ENCODE measurements around the gene SNPH.

SNPH gene

DNA sequence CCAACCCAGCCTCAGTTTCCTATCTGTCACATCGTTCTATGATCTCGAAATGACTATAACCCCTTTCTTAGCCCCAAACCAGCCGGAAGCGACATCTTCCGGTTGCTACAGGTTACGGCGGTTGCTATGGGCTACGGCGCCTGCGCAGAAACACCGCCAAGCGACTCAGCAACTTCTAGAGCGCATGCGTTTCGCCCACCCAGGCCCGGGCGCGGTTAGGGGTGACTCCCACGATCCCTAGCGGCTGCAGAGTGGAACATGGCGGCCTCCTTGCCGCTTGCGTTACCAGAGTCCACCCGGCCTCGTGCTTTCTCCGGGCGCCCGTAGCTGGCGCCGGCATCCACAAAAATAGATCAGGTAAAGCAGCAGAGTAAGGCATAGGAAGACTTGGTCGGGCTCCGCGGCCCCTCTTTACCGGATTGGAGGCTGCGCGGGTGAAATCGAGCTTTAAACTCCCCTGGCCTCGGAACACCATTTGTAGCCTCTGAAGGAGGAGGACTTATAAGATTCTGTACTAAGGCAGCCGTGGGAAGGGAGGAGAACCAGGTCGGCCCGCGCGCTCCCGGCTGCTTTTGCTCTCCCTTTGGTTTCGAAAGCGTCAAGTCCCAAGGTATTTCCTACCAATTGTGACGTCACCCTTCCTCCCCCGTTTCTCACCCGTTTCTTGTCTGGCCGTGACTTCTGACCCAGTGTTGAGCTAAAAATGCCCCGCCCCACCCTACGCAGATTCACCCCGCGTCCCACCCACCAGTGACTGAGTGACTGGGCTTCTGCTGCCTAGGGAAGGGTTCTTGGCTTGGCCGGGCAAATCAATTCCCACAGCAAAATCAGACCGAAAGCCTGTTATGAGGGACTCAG is 59.3 kb downstream of the SNPH start:
- DNase-seq: peak; percentile 98

DNA sequence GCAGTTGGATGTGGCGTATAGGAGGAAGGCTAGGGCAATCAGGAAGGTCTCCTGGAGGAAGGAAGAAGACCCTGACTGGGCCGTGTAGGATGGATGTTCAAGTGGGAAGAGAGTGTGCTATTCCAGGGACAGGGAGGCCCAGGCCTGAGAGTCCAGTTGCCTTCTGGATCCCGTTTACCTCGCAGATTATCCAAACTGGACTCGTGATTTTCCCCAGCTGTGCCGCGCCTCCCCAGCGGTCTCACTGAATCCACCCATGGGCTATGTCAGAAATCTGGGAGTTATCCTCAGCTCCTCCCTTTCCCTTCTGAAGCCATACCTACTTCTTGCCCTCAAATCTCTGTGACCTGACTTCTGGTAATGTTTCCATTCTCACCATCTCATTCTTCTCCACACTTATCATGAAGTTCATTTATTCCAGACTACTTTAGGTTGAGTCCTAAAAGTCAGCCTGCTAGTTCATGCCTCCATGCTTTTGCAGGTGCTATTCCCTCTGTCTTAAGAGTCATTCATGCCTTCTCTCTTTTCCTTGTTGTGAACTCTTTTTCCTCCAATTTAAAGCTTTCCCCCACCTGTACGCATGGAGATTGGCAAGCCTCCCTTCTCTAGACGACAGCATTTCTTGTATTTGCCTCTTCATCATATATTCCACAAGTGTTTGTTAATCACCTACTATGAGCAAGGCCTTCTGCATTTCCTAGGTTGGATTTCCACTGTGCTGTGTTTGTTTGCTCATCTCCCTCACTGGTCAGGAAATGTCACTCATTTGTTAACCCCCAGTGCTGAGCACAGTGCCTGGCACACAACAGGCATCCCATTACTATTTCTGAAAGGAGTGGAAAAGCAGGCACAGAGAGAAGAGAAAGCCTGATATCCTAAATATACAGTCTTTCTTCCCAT is 60.2 kb downstream of the SNPH start:
- DNase-seq: no peak

DNA sequence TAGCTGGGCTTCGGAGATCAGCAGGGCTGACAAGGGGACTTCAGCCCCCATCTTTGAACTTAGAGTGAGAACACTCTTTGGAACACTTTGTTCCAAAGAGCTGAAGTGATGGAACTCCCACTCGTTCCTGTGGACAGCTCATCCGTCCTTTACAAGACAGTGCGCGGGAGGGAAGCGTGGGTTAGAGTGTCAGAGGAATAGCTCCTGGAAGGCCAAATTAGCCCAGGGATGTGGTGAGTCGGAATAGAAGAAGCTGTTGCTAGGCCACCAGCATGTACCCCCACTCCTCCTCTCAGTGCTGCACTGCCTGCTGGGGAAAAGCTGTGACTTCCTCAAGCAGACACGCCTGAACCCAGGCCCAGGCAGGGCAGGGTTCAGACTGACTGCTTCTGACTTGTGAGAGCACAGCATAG is 61.2 kb downstream of the SNPH start:
- no peak for DNase-seq

DNA sequence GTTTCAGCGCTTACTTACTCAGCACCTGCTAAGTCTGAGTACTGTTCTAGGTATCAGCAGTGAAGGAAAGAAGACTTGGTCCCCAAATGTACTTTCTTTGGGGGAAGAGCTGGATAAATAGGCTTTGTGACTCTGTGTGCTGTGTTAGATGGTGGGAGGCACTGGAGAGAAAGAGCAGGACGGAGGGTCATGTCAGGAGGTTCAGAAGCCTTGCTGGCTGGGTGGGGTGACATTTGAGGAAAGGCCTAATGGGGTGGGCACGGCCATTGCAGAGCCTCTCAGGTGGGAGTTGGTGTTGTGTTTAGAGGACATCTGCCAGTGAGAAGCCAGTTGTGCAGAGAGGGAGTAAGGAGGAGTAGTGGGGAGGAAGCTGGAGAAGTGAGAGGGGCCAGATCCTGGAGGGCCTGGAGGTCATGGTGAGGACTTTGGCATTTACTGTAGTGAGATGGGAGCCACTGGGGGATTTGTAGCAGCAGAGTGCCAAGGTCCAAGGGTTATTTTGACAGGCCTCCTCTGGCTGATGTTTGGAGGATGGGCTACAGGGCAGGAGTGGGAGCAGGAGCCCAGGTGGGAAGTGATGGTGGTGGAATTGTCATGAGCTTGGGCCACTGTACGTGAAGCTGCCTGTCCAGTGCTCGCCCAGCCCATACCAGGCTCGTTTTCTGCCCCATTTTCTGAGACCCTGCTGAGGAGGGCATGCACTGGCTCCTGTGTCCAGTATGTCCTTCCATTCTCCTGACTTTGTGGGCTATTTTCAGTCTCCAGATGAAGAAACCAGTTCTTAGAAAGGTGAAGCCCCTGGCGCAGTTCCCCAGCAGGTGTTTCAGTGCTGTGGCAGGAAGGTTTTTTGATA is 62.0 kb downstream of the SNPH start:
- no peak for DNase-seq

DNA sequence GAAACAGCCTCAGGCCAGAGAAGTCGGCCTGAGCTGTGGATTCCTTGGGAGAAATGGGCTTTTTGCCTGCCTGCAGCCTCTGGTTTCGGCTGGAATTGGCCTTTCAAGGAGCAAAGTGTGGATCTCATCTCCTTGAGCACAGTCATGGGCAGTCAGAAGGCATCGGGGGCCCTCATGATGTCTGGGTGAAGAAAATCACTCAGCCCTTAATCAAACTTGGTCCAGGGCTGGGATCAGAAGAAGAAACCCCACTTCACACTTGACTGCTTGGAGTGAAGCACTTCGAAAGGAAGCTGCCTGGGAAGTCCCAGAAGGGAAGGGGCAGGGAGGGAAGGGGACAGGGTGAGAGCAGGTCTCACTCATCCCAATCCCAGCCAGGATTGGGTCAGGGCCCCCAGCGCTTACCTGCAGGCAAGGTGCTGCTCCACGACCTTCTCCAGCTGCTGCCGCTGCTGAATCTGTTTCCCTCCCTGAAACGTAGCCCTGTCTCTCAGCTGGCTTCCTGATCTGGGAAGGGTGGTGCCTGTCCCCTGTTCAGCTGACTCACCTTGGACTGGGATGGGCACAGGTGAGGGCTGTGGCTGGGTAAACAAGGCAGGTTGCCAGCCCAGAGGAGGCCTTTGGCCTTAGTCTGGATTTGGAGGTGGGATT is 62.7 kb downstream of the SNPH start, which contains the start of gene SDCBP2:
TSS of gene SDCBP2 (minus strand) at position 460 of the 651 bp plus-strand sequence. CDS start 8,723 bp downstream, outside the sequence.
- DNase-seq: no peak

DNA sequence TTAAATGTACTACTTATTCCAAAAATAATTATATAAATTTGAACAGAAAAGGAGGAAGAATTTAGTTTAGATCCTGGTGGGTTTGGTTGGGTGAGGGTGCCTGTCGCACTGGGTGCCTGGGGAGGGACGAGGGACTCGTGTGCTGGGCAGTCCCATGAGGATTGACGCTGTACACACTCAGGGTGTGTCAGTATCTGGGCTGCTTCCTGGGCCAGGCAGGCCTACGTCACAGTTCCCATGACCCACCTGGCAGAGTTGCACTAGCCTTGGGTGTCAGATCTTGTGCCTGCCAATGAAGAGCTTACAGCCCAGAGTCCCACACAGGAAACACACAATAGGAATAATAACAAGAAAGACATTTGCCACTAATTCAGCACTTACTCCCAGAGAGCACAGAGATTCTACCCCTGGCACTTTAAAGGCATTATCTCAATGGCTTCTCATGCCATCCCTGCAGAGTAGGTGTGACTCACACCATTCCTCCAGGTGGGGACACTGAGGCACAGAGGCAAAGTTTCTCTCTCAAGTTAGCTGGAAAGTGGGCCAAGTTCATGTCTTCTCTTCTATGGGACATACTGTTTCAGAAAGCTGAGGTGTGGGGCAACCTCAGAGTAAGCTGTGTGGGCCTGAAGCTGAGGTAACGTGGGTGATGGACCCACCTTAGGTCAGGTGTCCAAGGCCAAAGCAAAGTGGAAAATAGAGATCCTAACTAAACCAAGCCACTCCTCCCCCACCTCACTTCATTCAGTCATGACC is 64.2 kb downstream of the SNPH start:
- no peak for DNase-seq

DNA sequence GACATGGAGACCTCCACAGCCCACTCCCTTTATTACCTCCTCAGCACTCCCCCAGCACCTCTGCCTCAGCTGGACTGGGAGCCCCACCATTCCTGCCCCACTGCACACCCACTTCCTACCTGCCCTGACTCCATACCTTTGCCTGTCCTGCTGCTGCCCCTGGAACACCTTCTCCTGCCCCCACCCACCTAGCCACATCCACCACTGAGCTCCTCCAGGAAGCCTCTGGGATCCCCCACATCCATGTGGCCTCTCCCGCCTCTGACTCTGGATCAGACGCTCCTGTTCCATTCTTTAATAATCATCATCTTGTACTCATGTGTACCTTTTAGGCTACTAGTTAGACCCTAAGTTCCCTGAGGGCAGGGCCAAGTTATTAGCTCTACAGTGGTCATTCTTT is 65.0 kb downstream of the SNPH start:
- no peak for DNase-seq

DNA sequence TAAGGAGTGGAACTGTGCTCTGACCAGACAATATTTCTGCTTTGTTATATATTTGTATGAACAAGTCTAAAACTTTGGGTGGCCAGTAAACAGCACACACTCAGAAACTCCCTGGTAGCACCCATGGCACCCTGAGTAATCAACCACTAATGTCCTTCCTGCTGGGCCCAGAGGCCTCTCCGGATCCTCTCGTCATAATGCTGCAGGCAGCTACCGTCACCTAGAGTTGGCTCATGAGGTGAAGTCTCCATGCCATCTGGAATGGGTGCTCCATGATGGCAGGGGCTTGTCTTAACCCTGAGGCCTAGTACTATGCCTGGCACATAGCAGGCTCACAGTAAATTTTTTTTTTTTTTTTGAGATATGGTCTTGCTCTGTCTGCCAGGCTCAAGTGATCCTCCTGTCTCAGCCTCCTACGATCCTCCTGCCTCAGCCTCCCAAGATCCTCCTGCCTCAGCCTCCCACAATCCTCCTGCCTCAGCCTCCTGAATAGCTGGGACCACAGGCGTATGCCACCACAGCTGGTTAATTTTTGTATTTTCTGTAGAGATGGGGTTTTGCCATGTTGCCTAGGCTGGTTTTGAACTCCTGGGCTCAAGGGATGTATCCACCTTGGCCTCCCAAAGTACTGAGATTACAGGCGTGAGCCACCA is 65.8 kb downstream of the SNPH start:
- DNase-seq: no peak

DNA sequence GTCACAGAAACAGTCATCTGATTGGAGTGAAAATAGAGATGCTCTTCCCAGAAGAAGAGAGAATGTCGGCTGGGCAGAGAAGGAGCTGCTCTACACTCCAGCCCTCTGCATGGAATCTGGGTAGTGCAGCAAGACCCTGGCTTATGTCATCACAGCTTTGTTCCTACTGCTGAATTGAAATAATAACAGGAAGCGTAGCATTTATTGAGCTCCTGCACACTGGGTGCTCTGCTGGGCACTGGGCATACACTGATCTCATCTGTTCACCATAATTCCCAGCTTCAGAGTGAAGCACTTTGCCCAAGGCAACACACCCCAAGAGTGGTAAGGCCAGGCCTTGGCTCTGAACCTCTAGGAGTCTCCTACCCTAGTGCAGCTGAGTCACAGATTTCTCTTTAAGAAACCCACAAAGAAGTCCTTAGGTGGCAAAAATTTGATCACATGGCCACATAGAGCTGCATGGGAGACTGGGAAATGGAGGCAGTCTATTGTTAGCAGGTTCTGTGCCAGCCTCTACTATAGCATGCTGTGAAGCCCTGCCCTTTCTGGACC is 66.7 kb downstream of the SNPH start:
- no peak for DNase-seq

DNA sequence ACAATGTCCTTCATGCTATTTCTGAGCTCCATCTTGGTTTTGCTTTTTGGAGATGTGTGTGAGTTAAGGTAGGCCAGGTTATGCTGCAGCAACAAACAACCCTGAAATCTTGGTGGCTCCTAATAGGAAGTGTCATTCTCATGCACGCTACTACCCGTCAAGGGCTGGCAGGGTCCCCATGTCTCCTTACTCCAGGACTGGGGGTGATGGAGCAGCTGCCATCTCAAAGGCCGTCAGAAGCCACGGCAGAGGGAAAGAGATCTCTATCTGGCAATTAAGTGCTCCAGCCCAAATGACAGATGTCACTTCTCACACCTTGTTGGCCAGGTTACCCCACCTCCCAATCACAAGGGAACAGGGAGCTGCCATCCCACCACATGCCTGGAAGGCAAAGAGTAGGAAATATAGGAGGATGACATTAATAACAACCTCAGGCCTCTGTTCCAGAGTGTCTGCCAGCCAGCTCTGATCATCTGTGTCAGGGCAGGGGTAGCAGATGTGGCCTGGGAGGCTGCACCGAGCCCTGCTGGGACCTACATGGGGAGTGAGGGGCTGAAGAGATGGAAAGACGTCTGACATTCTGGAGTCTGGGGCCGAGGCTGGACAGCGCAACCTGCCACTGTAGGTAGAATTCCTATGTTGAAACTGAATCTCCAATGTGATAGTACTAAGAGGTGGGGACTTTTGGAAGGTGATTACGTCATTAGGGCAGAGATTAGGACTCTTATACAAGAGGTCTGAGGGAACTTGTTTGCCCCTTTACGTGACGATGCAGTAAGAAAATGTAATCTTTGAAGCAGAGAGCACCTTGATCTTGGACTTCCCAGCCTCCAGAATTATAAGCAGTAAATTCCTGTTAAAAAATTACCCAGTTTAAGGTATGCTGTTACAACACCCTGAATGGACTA is 67.6 kb downstream of the SNPH start:
- DNase-seq: no peak

DNA sequence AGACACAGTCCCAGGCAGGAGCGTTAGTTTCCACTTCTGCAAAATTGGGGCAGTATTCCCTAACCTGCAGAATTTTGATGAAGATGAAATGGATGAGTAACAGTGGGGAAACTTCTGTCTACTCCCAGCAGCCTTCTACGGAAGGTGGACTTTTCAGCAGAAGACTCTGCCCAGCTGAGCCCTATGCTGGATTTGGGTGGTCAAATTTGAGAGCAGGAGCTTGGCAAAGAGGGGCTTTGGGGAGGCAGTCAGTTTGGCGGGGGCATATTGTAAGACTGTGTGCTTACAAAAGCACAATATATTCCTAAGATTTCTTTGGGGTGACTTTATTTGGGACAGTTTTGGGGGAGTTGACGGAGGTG is 68.3 kb downstream of the SNPH start:
- DNase-seq: no peak

DNA sequence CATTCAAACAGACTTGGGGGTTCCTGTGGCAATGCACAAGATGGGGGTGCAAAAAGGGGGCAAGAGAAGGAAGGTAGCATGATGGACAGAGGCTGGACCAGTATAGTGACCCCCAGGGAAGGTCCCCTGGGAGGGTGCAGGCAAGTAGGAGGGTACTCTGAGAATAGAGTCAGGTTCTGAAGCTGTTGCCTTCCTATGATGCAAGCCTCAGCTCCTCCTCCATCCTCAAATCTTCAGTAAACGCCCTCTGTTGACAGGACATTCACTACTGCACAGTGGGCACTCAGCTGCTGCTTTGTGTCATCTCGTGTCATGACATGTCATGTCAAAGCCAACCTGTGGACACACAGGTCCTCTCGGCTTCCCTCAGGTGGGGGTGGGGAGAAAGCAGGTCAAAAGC is 68.7 kb downstream of the SNPH start:
- no peak for DNase-seq

DNA sequence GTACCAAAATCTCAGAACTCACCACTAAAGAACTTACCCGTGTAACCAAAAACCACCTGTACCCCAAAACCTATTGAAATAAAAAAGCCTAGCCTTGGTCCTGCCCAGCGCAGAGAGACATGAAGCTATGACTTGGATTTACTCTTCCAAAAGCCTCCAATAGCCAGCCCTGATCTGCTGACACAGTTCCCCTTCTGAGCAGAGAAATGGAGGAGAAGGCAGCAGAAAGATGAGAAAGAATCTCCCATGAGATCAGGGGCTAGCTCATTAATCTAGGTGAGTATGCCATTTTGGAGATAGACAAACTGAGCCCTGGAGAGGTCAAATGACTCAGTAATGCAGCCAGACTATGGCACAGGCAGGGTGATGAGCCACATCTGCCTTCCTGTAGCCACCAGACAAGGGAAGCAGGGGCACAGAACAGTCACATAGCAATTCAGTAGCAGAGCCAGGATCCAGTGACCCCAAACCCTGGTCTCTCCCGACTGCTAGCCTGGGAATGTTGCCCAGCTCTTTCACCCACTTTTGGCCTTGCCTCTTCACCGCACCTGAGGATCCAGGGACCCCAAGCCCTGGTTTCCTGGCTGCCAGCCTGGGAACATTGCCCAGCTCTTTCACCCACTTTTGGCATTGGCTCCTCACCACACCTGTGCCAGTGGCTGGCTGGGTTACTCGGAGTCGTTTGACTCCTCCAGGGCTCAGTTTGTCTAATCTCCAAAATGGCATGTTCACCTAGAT is 70.0 kb downstream of the SNPH start:
- no peak for DNase-seq

DNA sequence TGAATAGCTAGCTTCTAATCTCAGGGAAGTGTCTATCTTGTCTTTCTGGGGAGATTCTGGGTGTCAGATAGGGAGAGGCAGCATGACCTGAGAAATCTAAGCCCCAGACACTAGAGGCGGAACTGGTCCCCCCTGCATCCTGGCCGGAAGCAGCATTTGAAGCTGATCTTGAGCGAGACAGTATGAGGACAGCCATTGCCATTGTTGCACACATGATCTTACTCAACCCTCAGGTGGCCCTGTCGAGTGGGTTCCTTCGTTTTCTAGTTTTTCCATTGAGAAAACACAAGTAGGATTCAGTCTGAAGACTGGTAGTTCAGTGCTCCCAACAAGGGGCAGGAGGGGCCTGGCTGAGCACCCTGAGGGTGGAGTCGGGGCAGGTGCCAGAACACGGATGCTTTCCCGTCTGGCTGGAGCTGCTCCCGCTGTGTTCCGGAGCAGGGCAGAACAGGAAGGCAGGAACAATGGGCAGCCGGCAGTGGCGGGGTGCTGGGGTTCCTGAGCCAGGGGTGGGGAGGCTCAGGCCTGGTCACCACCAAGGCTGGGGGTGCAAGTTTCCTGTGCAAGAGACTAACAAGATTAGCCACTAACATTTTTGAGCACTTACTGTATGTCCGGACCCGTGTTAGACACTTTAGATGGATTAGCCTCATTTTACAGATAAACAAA is 70.7 kb downstream of the SNPH start:
- DNase-seq: no peak

DNA sequence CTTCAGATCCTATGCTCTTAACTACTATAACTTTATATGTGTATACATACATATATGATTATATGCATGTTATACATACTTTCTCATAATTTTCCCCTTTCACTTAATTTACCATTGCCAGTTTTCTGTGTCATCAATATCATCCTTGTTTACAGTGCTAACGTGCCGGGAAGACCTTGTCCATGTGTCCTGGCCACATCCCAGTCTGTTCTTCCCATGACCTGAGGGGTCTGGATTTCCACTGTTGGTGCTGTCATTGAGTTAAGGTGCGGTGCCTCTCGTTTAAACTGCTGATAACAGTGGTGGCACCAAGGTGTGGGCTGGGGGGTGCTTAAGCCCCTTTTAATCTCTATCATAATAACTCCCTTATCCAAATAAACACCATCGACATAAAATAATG is 71.3 kb downstream of the SNPH start:
- no peak for DNase-seq

DNA sequence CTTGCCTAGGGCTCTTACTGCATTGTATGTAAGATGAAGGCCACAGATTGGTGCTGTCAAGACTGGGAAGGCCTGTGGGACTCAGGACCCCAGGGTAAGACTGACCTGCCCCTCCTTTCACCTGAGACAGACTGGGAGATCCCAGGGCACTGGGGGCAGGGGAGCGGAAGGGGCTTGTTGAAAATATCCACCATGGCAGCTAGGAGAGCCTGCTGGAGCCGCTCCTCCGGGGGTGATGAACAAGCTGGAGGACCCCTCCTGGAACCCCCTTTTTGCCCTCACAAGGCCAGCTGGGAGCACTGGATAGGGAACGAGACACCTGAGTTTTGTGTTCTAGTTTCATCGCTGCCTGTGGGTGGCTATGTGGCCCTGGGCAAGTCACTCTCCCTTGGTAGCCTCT is 72.0 kb downstream of the SNPH start:
- DNase-seq: no peak

DNA sequence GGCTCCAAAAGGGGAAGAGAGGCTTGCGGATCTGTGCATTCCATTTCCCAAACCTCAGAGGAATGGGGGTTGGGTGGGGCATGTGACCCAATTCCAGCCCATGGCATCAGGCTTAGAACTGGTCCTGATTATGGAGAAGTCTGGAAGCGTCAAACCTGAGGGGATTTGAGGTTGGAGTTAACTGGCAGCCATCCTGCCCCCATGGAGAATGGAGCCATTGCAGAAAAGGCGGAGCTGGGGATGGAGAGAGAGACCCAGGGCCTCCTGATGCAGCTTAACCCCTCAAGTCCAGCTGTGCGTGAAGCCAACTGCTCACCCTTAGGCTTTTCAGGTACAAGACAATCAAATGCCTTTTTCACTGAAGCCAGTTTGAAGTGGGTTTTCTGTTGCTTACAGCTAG is 72.7 kb downstream of the SNPH start:
- no peak for DNase-seq

DNA sequence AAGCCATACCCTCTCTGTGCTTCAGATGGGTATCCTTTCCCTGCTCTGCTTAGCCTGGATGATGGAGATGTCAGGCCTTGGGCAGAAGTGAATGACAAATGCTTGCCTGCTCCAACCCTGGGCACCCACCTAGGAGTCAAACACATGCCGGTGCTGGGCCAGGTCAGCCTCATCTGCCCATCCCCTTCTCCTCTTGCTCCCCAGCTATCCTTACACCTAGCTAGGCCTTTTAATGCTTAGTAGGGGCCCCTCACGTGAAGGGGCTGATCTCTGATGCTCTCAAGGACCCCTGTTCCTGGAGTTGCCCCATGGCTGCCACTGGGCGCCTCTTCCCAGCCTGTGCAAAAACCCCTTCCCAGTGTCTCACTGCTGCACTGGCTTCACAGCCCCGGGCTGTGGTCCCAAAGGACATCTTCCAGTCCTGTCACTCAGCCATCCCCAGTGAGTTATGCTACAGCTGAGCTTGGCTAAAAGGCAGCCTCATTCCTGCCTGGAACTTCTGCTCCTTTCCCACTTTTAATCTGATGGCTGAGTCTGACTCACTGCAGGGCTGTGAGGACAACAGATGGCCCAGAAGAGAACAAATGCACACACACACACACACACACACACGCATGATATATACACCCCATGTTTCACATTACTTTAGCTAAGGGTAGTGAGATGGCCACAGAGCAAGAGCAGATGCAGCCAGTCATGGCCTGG is 75.6 kb downstream of the SNPH start:
- no peak for DNase-seq
